ENCODE results near the gene STEAP1B.
"Not testable (repeated sequence)": the region's sequence is repeated elsewhere in the genome, so short reads cannot be mapped to it uniquely, and the experiment has no call there.

STEAP1B gene

DNA sequence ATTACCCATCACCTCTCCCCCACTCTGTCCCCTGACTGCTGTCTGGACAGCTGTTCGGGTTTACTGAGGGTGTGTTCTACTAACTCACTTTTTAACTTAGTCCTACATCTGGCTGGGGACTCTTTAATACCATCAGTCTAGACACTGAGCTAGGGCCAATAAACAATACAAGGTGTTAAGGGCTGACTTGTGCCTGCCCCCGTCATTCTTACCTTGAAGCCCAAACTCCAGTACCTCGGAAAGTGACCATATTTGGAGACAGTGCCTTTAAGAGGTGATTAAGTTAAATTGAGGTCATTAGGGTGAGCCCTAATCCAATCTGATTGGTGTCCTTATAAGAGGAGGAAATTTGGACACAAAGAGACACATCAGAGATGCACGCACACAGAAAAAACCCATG, 35.7 kb downstream of the STEAP1B start:
- Mint-ChIP-seq H3K4me3 (no peak overlapping the region), H3K27ac (no peak overlapping the region), H3K27me3 (peaks cover 6 to 28% of the 10 kb centered on the region in 2 donors), H3K36me3 (ENCODE audit: insufficient read depth) (no peaks in the 10 kb centered on the region), H3K4me1 (ENCODE audit: low read depth in 2 of 2) (no peaks in the 10 kb centered on the region), H3K9me3 (no peaks in the 10 kb centered on the region)
- no peak for ATAC-seq (replicated peaks)
- no peak for DNase-seq

DNA sequence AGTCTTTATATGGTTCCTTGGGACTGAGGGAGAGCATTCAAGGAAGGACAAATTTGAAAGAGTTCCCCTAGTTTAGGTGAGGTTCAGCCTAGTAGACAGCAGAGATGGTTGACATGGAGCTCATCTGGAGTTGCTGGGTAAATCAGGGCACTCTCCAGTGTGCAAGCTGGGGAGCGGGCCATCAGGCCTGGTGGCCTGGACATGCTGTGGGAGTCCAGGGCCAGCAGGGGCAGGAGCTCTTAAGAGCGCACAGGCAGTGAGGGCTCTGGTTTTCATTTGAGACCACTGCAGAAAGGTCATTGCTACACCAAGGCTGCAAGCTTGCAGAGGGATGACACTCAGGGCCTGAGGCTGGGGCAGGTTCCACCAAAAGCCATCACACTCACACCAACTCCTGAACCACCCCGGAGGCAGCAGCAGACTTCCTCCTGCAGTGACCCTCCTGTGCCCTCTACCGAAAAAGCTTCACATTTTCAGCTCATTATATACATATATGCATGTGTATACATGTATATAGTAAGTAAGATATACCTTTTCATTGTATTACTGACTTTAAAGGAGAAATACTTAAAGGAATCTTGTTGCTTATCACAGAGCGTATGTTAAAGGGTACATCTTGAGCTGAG, 39.5 kb downstream of the STEAP1B start:
- DNase-seq (no peak), ATAC-seq (replicated peaks) (no peak)
- Mint-ChIP-seq H3K36me3 (ENCODE audit: insufficient read depth) (no peaks in the 10 kb centered on the region), H3K9me3 (no peaks in the 10 kb centered on the region), H3K4me3 (no peak overlapping the region), H3K27me3 (peaks cover 18 to 40% of the 10 kb centered on the region in 2 donors), H3K4me1 (ENCODE audit: low read depth in 2 of 2) (no peaks in the 10 kb centered on the region), H3K27ac (no peak overlapping the region)

DNA sequence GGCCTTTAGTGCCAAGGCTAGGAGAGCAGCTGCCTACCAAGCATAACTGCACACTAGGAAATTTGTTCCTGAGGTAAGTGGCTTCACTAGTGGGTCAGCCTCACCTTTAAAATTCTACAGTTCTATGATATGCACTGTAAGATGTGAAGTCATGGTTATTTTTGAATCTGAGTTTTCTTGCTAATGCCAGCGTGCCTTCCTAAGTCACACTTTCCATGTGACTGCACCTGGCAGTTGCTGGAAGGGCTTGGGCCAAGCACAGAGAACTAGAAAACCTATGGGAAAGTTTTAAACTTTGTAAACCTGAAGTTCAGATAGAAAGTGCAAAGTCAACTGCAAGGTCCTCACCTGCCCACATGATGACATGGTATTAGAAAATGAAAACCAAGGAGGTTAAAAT, 42.5 kb downstream of the STEAP1B start:
- Mint-ChIP-seq H3K4me1 (ENCODE audit: low read depth in 2 of 2) (no peaks in the 10 kb centered on the region), H3K4me3 (no peak overlapping the region), H3K27ac (no peak overlapping the region), H3K36me3 (ENCODE audit: insufficient read depth) (no peaks in the 10 kb centered on the region), H3K27me3 (peaks cover 37 to 64% of the 10 kb centered on the region in 2 donors), H3K9me3 (no peaks in the 10 kb centered on the region)
- DNase-seq (no peak), ATAC-seq (replicated peaks) (no peak)

DNA sequence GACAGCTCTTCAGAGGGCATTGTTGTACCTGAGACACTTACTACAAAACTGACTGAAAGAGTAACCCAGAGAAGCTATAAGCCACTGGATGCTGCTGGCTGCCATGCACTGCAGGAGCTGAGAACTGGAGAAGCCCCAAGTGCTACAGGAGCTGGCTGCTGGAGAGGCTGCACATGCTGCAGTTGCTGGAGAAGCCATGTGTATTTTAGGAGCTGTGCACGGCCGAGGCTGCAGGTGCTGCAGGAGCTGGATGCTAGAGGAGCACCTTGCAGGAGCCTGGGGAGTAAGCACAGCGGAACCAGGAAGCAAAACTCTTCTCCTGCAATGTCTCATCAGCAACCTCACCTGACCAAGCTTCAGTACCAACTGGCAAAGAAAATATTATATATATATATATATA, 45.5 kb downstream of the STEAP1B start:
- Mint-ChIP-seq H3K4me1 (ENCODE audit: low read depth in 2 of 2) (peaks cover 0 to 3% of the 10 kb centered on the region in 2 donors), H3K4me3 (no peak overlapping the region), H3K27ac (no peak overlapping the region), H3K36me3 (ENCODE audit: insufficient read depth) (no peaks in the 10 kb centered on the region), H3K9me3 (no peaks in the 10 kb centered on the region), H3K27me3 (peaks cover 63 to 75% of the 10 kb centered on the region in 2 donors)
- ATAC-seq (replicated peaks) (no peak), DNase-seq (no peak)

DNA sequence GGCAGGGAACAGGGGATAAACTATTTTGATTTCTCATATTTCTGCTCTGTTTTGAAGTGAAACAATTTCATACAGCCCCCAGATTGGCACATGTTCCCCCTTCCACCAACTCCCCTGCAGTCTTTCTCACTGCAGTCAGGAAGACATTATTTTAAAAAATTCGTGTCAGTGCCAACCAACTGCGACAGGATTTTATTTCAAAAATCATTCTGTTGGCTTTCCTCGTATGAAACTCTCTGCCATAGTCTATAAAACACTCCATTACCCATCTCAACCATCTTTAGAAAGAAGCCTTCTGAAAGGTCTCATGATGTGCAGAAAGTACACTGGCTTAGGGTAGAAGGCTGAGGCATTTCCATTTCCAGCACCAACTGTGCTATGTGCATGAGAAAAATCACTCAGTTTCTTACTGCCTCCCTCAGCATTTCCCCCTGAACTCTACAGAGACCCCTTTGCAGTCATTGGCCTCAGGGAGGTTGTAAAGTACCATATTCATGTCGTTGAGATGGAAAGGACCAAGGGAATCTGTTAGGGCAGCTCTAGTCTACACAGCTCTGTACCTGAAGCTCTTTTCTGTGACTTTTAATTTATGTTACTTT, 46.9 kb downstream of the STEAP1B start:
- peaks cover 0 to 3% of the 10 kb centered on the region in 2 donors for H3K4me1 Mint-ChIP-seq (ENCODE audit: low read depth in 2 of 2)
- H3K27me3 Mint-ChIP-seq, result peaks cover 59 to 74% of the 10 kb centered on the region in 2 donors
- no peaks in the 10 kb centered on the region for H3K9me3 Mint-ChIP-seq
- H3K36me3 Mint-ChIP-seq (ENCODE audit: insufficient read depth), result no peaks in the 10 kb centered on the region
- no peak overlapping the region for H3K27ac Mint-ChIP-seq
- no peak for DNase-seq
- ATAC-seq (replicated peaks), result no peak
- no peak overlapping the region for H3K4me3 Mint-ChIP-seq

DNA sequence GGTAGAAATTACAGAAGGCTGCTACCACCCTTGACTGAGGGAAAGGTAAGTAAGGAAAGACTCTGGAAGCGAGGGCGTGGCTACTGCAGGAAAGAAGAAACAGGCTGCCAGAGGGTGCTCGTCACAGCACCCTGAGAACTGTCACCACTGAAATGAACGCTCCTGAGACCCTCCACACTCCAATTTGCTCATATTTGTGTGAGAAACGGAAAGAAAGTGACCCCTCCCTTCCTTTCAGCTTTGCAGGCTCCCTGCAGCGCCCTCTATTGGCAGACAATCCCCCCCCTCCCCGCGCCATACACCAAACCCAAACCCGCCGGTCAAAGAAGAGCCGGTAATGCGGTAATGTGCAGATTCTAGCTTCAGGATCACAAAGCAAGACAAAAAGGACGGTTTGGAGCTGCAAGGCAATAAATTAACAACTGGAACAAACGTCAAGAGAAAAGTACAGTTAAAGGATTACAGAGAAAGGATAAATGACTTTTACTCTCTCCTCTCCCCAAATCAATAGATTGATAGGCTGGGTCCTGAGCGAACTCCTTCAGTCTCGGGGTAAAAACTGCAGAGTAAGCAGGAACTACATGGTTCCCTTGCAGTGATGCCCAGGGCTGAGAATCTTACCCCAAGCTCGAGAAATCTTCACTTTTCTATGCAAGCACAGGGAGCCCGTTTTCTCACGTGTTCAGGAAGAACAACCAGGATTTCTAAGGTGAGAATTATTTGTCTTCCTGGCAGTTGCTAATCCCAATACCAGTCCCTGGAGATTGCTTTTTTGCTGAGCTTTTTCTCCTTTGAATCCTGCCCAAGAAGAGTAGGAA, 47.6 kb downstream of the STEAP1B start:
- H3K27ac Mint-ChIP-seq, result no peak overlapping the region
- peak overlapping the region in 1 of 2 donors; percentile 34 for H3K4me3 Mint-ChIP-seq

DNA sequence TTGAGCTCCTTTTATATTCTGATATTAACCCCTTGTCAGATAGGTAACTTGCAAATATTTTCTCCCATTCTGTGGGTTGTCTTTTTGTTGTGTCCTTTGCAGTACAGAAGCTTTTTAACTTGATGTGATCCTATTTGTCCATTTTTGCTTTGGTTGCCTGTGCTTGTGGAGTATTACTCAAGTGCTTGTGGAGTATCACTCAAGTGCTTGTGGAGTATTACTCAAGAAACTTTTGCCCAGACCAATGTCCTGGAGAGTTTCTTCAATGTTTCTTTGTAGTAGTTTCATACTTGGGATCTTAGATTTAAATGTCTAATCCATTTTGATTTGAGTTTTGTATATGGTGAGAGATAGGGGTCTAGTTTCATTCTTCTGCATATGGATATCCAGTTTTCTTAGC, 50.0 kb downstream of the STEAP1B start:
- H3K9me3 Mint-ChIP-seq; H3K27ac Mint-ChIP-seq; DNase-seq; H3K4me1 Mint-ChIP-seq (ENCODE audit: low read depth in 2 of 2); H3K36me3 Mint-ChIP-seq (ENCODE audit: insufficient read depth); ATAC-seq (replicated peaks); H3K4me3 Mint-ChIP-seq: not testable (repeated sequence)
- peaks cover 47 to 49% of the 10 kb centered on the region in 2 donors for H3K27me3 Mint-ChIP-seq

More for the DNA sequence above, 47.6 kb downstream of the STEAP1B start:
- Mint-ChIP-seq H3K9me3 (no peaks in the 10 kb centered on the region), H3K36me3 (ENCODE audit: insufficient read depth) (no peaks in the 10 kb centered on the region), H3K27me3 (peaks cover 56 to 69% of the 10 kb centered on the region in 2 donors), H3K4me1 (ENCODE audit: low read depth in 2 of 2) (peaks cover 0 to 3% of the 10 kb centered on the region in 2 donors)
- DNase-seq, result peak; percentile 5 to 15 (median 12)
- peak; percentile 48 for ATAC-seq (replicated peaks)

DNA sequence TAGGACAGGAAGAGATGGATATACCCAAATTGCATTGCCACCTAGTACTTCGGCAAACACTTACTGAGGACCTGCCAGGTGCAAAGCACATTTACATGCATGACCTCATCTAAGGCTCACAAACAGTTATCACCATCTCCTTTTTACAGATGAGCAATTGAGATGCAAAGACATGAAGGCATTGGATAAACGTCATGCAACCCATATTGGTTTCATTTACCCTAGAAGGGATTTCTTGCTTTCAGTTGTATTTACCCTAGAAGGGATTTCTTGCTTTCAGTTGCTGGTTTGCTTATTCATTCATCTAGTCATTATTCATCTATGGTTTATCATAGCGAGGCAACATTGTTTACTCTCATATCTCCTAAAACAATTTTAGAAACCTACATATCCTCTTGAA, 52.2 kb downstream of the STEAP1B start:
- Mint-ChIP-seq H3K27ac (no peak overlapping the region), H3K36me3 (ENCODE audit: insufficient read depth) (no peaks in the 10 kb centered on the region), H3K4me3 (no peak overlapping the region), H3K4me1 (ENCODE audit: low read depth in 2 of 2) (peaks cover 3% of the 10 kb centered on the region in 2 donors), H3K9me3 (no peaks in the 10 kb centered on the region), H3K27me3 (peaks cover 30 to 31% of the 10 kb centered on the region in 2 donors)
- DNase-seq, result no peak
- ATAC-seq (replicated peaks), result peak; percentile 16

DNA sequence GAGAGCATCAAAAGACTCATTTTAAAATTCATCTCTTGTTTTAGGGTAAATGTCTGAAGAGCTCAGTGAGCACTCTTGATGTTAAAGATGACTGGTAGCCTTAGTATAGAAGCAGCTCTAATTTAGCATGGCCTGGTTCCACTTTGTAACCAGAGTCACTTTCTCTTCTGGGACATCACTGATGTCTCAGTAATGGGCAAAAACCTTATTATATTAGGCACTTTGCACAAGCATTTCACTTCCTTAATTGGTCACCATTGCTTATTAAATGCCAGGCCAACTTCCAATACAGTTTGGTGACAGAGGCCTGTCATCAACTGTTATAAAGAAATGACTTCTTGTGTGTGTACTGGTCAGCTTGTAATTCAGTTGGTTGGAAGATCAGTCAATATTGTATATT, 53.0 kb downstream of the STEAP1B start:
- Mint-ChIP-seq H3K27ac (no peak overlapping the region), H3K4me1 (ENCODE audit: low read depth in 2 of 2) (peaks cover 3% of the 10 kb centered on the region in 2 donors), H3K9me3 (no peaks in the 10 kb centered on the region), H3K4me3 (no peak overlapping the region), H3K36me3 (ENCODE audit: insufficient read depth) (no peaks in the 10 kb centered on the region), H3K27me3 (peaks cover 23% of the 10 kb centered on the region in 2 donors)
- DNase-seq (no peak), ATAC-seq (replicated peaks) (no peak)

DNA sequence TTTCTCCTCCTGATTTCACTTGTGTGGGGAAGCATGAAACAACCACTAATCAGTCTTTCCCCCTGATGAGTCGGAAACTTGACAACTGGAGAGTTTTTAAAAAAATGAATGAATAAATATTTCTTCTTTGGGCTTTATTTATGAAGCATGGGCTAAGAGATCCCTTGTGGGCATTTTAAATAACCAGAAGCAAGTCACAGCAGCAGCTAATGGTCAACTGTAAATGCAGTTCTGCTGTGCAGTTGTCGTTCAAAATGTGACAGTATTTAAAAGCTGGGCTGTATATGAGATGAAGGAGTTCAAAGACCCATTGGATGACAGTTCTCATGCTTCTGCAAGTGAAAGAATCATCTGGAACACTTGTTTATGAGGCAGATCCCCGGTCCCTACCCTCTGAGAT, 54.1 kb downstream of the STEAP1B start:
- DNase-seq (no peak), ATAC-seq (replicated peaks) (no peak)
- no peaks in the 10 kb centered on the region for H3K9me3 Mint-ChIP-seq
- peaks cover 0 to 3% of the 10 kb centered on the region in 2 donors for H3K4me1 Mint-ChIP-seq (ENCODE audit: low read depth in 2 of 2)
- H3K36me3 Mint-ChIP-seq (ENCODE audit: insufficient read depth), result no peaks in the 10 kb centered on the region
- H3K4me3 Mint-ChIP-seq, result no peak overlapping the region
- H3K27ac Mint-ChIP-seq, result no peak overlapping the region
- peaks cover 15 to 19% of the 10 kb centered on the region in 2 donors for H3K27me3 Mint-ChIP-seq

DNA sequence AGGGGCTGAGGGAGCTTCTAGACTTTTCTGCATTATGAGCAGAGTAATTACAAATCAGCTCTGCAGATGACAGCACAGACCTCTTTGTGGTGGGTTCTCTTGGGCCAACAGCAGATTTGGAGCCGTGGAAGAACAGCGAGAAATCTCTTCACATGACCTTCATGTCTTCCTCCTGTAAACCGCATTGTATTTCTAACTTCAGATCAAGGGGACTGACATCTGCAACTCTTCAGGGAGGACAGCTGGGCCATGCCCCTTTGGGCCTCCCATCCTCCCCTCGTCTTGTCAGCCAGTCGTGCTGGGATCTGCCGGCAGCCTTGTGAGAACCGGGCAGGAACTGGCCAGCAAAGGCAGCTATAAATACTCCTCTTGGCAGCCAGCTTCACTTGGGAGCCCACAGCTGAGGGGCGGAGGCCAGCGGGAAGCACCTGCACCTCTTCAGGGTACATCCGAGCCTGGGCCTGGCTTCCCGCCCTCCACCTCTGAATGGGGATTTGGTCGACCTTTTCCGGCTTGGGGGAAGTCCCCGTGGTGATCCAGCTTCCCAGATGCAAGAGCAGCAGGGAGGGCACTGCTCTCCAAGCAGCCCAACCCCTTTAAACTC, 54.7 kb downstream of the STEAP1B start:
- H3K9me3 Mint-ChIP-seq, result no peaks in the 10 kb centered on the region
- H3K36me3 Mint-ChIP-seq (ENCODE audit: insufficient read depth), result no peaks in the 10 kb centered on the region
- DNase-seq, result no peak
- no peak overlapping the region for H3K4me3 Mint-ChIP-seq
- H3K27me3 Mint-ChIP-seq, result peaks cover 12 to 15% of the 10 kb centered on the region in 2 donors
- no peak for ATAC-seq (replicated peaks)
- peaks cover 0 to 3% of the 10 kb centered on the region in 2 donors for H3K4me1 Mint-ChIP-seq (ENCODE audit: low read depth in 2 of 2)
- no peak overlapping the region for H3K27ac Mint-ChIP-seq

DNA sequence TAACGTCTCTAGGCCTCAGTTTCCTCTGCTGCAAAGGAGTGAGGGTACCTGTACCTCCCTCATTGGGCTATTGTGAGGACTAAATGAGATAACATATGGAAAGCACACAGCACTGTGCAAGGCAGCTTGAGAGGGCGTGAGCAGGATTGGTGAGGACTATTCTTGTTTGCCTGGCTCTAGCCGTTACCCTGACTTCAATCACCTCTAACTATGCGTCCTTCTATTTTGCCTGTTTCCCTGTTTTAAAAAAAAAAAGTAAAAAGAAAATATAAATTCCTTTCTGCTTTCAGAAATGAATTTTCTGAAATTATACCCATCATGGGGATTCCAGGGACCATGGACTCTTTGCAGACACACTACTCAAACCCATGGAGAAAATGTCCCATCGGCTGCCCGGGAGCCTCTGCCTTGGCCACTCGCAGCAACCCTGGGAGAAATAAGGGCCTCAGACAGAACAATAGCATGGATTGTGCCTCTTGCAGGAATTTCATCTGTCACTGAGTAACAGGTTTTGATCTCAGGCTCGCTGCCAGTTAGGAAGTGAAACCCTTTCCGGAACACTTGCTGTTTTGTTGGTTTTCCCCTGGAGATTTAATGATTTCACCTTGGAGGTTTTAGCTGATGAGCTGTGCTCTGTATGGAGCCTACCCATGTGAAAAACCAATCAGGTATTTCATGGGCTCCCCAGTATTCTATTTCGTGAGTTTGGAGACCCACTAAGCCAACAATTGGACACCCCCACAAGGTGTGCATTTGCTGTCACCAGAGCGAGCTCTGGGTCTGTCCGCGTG, 55.6 kb downstream of the STEAP1B start:
- DNase-seq (no peak), ATAC-seq (replicated peaks) (no peak)
- no peak overlapping the region for H3K4me3 Mint-ChIP-seq
- peaks cover 0 to 3% of the 10 kb centered on the region in 2 donors for H3K4me1 Mint-ChIP-seq (ENCODE audit: low read depth in 2 of 2)
- no peak overlapping the region for H3K27ac Mint-ChIP-seq
- peaks cover 4 to 6% of the 10 kb centered on the region in 2 donors for H3K27me3 Mint-ChIP-seq
- no peaks in the 10 kb centered on the region for H3K36me3 Mint-ChIP-seq (ENCODE audit: insufficient read depth)
- H3K9me3 Mint-ChIP-seq, result no peaks in the 10 kb centered on the region

Data from effector memory CD8-positive, alpha-beta T cell (primary cell).